Posterior cingulate gyrus (tissue), 11 donors: ENCODE measurements around the gene SLC25A38.
A peak's percentile ranks its signal among the peaks of the same experiment; 100 is the strongest.

Experiments used
- DNase-seq, 10 donors: peaks; one replicate each; pipeline versions ENCODE4 v3.0.0 to v3.0.0-alpha.2; 2020 to 2021; ENCODE audit warnings: mixed read lengths in 3 of 10
- intact Hi-C: fragments of 100-400 bp; cut with DNase I; formaldehyde crosslinking; loops from one replicate; pipeline ENCODE4 v1.15.1; 2023

The SLC25A38 gene

GRCh38 chr3:39427506-39427905, 44.3 kb downstream of the SLC25A38 start:
- intact Hi-C loops: no loop called here
- no peak for DNase-seq

DNA sequence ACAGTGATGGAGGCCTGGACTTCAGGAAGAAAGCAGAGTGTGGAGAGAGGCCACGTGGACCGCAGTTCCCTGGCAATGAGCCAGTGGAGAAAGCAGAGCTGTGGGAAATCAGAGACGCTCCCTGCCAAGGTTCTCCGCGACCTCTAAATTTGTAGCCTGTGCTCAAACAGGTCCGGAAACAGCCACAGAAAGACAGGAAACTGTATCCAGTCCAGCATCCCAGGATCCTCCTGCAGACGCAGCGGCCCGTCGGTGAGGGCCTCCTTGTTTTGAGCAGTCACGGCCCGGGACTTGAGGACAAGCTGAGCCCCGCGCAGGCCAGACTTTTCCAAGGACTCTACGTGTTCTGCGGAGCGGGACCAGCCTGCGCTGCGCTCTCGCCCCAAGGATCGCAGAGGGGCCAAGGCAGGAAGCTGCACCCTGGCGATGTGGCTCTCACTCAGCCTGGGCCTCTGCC, 45.6 kb downstream of the SLC25A38 start:
- intact Hi-C loops: no loop called here
- no peak for DNase-seq

DNA sequence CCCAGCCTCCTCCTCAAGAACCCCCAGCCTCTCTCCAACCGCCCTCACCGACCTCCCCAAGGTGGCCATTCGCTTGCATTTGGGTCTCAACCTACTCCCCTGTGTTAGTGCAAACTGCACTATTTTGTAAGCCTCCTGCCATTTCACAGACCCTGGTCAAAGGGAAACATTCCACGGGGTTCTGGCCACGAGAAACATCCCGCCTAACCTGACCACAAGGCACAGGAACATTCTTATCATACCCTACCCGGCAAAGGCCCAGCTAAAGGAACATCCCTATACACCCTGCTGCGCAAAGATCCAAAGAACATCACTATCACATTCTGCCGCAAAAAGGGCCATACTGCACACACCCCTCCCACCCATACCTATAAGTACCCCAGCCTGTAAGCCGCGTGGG, 46.3 kb downstream of the SLC25A38 start:
- intact Hi-C loops: no loop called here
- DNase-seq: no peak

GRCh38 chr3:39432342-39432741, 49.2 kb downstream of the SLC25A38 start:
- intact Hi-C loops: no loop called here
- DNase-seq: no peak

GRCh38 chr3:39433642-39434041, 50.5 kb downstream of the SLC25A38 start:
- intact Hi-C loops: no loop called here
- no peak for DNase-seq

DNA sequence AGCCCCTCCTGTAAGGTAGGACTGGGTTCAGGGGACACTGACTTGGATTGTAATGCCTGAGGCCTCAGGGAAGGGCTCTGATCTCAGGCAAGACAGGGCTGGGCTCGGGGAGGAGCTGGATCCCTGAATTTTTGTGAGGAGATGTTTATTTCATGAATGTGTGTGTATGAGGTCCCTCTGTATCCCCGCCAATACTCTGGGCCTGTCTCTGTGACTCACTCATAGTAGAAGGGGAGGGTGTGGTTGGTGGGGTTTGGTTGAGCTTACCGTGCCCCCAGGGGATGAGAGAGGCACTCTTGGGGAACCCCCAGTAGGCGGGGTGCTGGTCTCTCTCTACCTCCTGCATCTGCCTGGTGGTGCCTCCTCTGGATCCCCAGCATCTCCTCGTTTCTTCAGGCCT, 51.4 kb downstream of the SLC25A38 start:
- intact Hi-C loops: no loop called here
- DNase-seq: no peak

DNA sequence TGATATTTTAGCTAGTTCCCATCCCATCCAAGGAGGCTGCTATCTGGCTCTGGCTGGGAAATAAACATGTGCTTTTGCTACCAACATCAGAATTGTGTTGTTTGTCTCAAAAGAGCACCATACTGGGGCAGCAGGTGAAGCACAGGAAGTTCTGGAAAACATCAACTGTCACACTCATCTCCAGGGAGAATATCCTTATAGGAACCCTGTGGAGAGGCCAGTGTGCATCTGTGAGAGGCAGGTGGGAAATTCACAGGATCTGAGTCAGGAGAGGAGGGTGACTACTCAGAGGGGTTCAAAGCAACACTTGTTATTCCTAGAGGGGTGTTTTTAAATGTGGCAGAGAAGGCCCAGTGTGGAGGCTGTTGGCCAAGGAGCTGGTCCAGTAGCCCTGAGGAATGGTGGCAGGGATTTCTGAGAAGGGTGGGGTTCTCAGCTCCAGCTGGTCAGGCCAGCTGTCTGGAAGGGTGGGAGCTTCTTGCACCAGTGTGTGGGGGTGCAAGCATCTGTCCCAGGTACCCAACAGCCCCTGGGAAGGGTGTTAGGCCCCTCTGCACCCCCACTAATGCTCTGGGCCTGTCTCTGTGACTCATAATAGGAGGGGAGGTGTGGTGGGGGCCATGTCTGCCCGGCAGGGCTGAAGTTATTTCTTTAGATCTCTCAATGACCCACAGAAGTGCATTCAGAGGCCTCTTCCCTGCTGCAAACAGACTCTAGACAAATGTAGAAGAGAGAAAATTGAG, 52.0 kb downstream of the SLC25A38 start:
- intact Hi-C loops: no loop called here
- DNase-seq: no peak

DNA sequence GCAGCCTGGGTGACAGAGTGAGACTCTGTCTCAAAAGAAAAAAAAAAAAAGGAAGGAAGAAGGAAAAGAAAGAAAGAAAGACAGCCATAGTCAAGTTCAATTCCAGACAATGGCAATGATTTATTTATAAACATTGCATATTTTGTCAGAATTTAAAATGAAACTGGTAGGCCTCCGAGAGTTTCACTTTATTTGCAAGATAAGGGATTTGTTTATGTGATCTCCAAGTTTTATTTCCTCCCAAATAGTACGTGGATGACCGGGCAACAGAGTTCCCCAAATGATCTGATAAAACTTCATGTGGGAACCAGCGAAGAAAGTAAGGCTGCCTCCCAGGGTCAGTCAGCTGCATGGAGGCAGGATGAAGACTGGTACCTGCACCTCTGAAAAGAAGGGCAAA, 55.7 kb downstream of the SLC25A38 start:
- DNase-seq: no peak
- intact Hi-C loops: no loop called here

- intact Hi-C loops: no loop called here
- DNase-seq: no peak
These were observed 57.1 kb downstream of the SLC25A38 start for GRCh38 chr3:39440316-39440715.

DNA sequence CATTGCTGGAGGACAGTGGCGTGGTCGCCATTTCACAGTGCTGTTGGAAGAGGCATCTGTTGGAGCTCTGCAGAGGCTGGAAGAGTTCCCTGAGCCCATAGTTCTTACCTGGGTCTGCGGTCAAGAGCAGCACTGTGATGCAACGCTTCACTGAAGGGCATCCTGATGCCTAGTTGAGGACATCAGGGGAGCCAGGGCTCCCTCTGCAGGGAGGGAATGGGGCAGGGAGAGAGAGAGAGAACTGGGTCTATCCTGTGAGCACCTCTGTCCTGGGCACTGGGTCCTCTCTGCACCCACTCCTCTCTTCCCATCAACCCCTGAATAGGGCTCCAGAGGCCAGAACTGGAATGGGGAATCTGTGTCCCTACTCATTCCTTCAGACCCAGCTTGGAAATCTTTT, 60.4 kb downstream of the SLC25A38 start:
- intact Hi-C loops: no loop called here

DNA sequence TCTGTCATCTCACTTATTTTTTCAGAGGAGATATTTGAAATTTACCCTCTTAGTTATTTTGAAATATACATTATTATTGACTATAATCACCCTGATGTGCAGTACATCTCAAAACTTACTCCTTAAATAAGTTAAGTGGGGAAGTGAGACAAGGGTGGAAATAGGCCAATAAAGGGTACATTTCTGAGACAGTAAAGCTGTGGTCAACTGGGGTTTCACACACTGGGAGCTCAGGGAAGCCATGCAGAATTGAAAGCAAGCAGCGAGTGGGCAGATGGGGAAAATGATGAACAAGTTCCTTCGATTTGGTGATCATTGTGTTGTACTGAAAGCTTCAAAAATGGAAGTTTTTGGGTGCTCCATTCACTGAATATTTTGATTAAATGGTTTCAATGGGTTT, 62.8 kb downstream of the SLC25A38 start:
- intact Hi-C loops: no loop called here
- DNase-seq: no peak

More for the DNA sequence above, 60.4 kb downstream of the SLC25A38 start:
- DNase-seq: peak in 1 of 10 donors; percentile 36

DNA sequence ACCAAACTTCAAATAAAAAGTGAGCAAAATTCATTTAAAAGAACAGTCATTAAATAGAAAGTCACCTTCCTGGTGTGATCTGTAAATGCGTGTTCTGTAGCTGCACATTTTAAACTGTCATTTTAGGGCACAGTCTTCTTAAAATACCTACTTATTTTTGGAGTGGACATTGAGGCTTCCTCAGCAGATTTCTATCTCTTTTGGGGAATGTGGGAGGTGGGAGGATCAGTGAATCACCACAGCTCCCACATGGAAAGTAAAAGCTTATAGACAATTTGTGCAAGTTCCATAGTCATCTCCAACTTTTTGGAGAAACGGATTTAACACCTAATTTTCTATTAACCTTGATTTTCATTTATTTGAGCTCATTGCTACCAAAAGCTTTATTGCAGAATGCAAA, 63.3 kb downstream of the SLC25A38 start:
- intact Hi-C loops: no loop called here
- no peak for DNase-seq
